Measurements from ENCODE around the gene KLF3. TPM values are rescaled to one million over a fixed set of nuclear protein-coding genes. Genes with fewer than 3 reads are reported as not detected.

The KLF3 gene
- total and polyA plus RNA-seq, 7 experiments from 2014 or later = 21.0 to 142 (median 120) TPM

DNA sequence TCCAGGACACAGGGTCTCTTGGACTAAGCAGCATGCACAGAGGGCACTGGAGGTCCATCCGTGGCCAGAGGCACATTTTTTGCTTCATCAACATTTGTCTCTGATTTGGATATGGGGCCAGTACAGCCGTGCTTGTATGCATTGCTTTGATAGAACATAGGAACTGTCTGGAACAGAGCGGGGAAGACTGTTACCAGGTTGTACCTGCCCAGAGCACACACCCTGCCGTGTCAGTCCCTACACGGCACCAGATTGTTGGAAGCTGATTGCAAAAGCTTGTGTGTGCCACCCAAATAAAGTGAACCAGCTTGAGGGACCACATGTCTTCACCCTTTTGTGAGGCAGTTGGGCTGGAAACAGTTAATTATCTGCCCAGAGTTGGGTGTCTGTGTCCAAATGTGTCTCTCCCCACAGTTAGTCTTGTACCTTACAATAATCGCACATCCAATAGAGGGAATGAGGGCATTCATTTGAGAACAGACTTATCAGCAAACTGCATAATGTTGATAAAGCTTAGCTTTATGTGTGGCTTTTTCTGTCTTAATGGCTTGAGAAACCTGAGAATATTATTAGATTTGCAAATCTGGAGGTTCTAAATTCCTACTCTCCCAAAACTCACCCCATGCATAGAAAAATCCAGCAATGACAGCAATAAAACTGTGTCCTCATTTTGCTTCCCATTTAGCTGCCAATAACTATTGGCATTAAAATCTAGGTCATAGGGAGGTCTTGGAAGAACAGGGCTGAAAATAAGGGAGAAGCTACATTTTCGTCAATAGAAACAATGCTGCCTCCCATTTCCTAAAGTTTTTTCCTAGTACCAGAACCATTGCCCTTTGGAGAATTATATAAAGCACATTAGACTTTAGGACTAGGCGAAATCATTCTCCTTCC, 21.2 kb downstream of the KLF3 start:
- no peak for DNase-seq
- intact Hi-C loops (cut with micrococcal nuclease) = loop anchor here in 1 of 2 donors (2.0 kb wide), 1 partner anchor 14 kb away; no protein-coding TSS in a partner anchor

GRCh38 chr4:38686682-38687081, 22.7 kb downstream of the KLF3 start:
- peaks cover 21 to 50% (median 34%) of the 10 kb centered on the region in 3 experiments for H3K36me3 ChIP-seq (ENCODE audit: control insufficient read depth in 2 of 3, insufficient read depth in 3 of 3, low read length in 3 of 3)
- POLR2A ChIA-PET = interaction anchor here (1.2 kb wide), 1 partner anchor 10 kb away, joined by 3 read pairs; no protein-coding TSS in a partner anchor
- DNase-seq = no peak
- H3K4me3 Mint-ChIP-seq = peak overlapping the region in 4 of 10 donors; percentile 6 to 78 (median 50)
- peaks cover 14 to 45% (median 40%) of the 10 kb centered on the region in 5 donors for H3K36me3 Mint-ChIP-seq
- no peaks in the 10 kb centered on the region for H3K27me3 Mint-ChIP-seq
- H3K27ac ChIP-seq (ENCODE audit: low read depth, low read length) = no peak overlapping the region
- CTCF ChIA-PET = interaction anchor here (0.8 to 2.4 kb wide), 4 partner anchors 10 to 507 kb away, joined by 3 to 7 read pairs (median 5); no protein-coding TSS in a partner anchor
- intact Hi-C loops (cut with micrococcal nuclease) = no loop called here
- no peak for ATAC-seq
- no peaks in the 10 kb centered on the region for H3K27me3 ChIP-seq (ENCODE audit: control insufficient read depth in 2 of 2, insufficient read depth in 2 of 2, low read length in 2 of 2)
- no peaks in the 10 kb centered on the region for H3K9me3 ChIP-seq (ENCODE audit: control insufficient read depth in 2 of 3, low read length in 3 of 3)
- H3K4me3 ChIP-seq (ENCODE audit: low read length) = no peak overlapping the region
- peaks cover 32 to 55% of the 10 kb centered on the region in 2 donors for H3K4me1 ChIP-seq (ENCODE audit: control insufficient read depth in 2 of 2, insufficient read depth in 2 of 2, low read length in 2 of 2)
- H3K9me3 Mint-ChIP-seq = peaks cover 0 to 3% (median 0%) of the 10 kb centered on the region in 11 donors
- H3K27ac Mint-ChIP-seq = peak overlapping the region in 4 of 9 donors; percentile 23 to 85 (median 55)
- H3K4me1 Mint-ChIP-seq = peaks cover 37 to 88% (median 79%) of the 10 kb centered on the region in 7 donors

More for the DNA sequence above, 21.2 kb downstream of the KLF3 start:
- H3K9me3 ChIP-seq (ENCODE audit: control insufficient read depth in 2 of 3, low read length in 3 of 3) = no peaks in the 10 kb centered on the region
- POLR2A ChIA-PET = interaction anchor here (0.7 to 0.9 kb wide), 2 partner anchors 11 to 24 kb away, joined by 3 read pairs; no protein-coding TSS in a partner anchor
- peak overlapping the region in 6 of 9 donors; percentile 40 to 87 (median 78) for H3K27ac Mint-ChIP-seq
- H3K4me1 ChIP-seq (ENCODE audit: control insufficient read depth in 2 of 2, insufficient read depth in 2 of 2, low read length in 2 of 2) = peaks cover 32 to 60% of the 10 kb centered on the region in 2 donors
- H3K9me3 Mint-ChIP-seq = peaks cover 0 to 3% (median 0%) of the 10 kb centered on the region in 11 donors
- H3K27me3 ChIP-seq (ENCODE audit: control insufficient read depth in 2 of 2, insufficient read depth in 2 of 2, low read length in 2 of 2) = no peaks in the 10 kb centered on the region
- H3K4me3 Mint-ChIP-seq = peak overlapping the region in 7 of 10 donors; percentile 33 to 81 (median 65)
- no peaks in the 10 kb centered on the region for H3K27me3 Mint-ChIP-seq
- CTCF ChIA-PET = interaction anchor here (1.2 to 1.5 kb wide), 2 partner anchors 9 to 506 kb away, joined by 4 to 5 read pairs; no protein-coding TSS in a partner anchor
- H3K36me3 ChIP-seq (ENCODE audit: control insufficient read depth in 2 of 3, insufficient read depth in 3 of 3, low read length in 3 of 3) = peaks cover 12 to 49% (median 32%) of the 10 kb centered on the region in 3 experiments
- no peak overlapping the region for H3K27ac ChIP-seq (ENCODE audit: low read depth, low read length)
- H3K4me1 Mint-ChIP-seq = peaks cover 41 to 93% (median 90%) of the 10 kb centered on the region in 7 donors
- H3K4me3 ChIP-seq (ENCODE audit: low read length) = no peak overlapping the region
- peak; percentile 1 for ATAC-seq
- H3K36me3 Mint-ChIP-seq = peaks cover 8 to 41% (median 38%) of the 10 kb centered on the region in 5 donors

DNA sequence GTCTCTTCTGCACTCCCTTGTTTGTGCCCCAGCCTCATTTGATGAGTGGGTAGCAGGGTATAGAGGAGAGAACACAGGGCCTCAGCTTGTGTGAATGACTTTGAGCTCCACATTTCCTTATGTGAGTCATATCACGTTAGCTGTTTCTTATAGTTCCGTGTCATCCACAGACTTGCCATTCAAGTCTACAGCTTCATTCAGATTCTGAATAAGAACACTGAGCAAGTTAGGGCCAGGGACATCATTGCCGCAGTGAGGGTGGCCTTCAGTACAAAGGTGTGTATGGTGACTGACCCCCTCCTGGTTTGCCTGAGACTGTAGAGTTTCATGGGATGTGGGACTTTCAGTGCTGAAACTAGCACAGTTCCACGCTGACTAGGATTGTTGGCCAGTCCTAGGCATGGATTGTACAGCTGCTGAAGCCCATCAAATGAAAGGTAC, 23.6 kb downstream of the KLF3 start:
- Histone ChIP-seq H3K4me3 (ENCODE audit: low read length) (no peak overlapping the region), H3K4me1 (ENCODE audit: control insufficient read depth in 2 of 2, insufficient read depth in 2 of 2, low read length in 2 of 2) (peaks cover 29 to 48% of the 10 kb centered on the region in 2 donors)

GRCh38 chr4:38688676-38689355, 24.8 kb downstream of the KLF3 start:
- DNase-seq (no peak), ATAC-seq (no peak)
- Histone ChIP-seq H3K27me3 (ENCODE audit: control insufficient read depth in 2 of 2, insufficient read depth in 2 of 2, low read length in 2 of 2) (no peaks in the 10 kb centered on the region), H3K4me3 (ENCODE audit: low read length) (no peak overlapping the region), H3K27ac (ENCODE audit: low read depth, low read length) (no peak overlapping the region), H3K4me1 (ENCODE audit: control insufficient read depth in 2 of 2, insufficient read depth in 2 of 2, low read length in 2 of 2) (peaks cover 18 to 36% of the 10 kb centered on the region in 2 donors), H3K36me3 (ENCODE audit: control insufficient read depth in 2 of 3, insufficient read depth in 3 of 3, low read length in 3 of 3) (peaks cover 24 to 60% (median 36%) of the 10 kb centered on the region in 3 experiments), H3K9me3 (ENCODE audit: control insufficient read depth in 2 of 3, low read length in 3 of 3) (no peaks in the 10 kb centered on the region)
- peaks cover 29 to 72% (median 58%) of the 10 kb centered on the region in 7 donors for H3K4me1 Mint-ChIP-seq
- peak overlapping the region in 6 of 9 donors; percentile 17 to 67 (median 42) for H3K27ac Mint-ChIP-seq
- peak overlapping the region in 3 of 10 donors; percentile 23 to 73 (median 46) for H3K4me3 Mint-ChIP-seq
- ChIA-PET CTCF (interaction anchor here (1.1 kb wide), 1 partner anchor 41 kb away, joined by 3 read pairs; no protein-coding TSS in a partner anchor), POLR2A (interaction anchor here (0.6 kb wide), 1 partner anchor 32 kb away, joined by 3 read pairs; no protein-coding TSS in a partner anchor)
- intact Hi-C loops (cut with micrococcal nuclease) = no loop called here
- H3K36me3 Mint-ChIP-seq = peaks cover 14 to 48% (median 37%) of the 10 kb centered on the region in 5 donors
- peaks cover 0 to 3% (median 0%) of the 10 kb centered on the region in 11 donors for H3K9me3 Mint-ChIP-seq
- no peaks in the 10 kb centered on the region for H3K27me3 Mint-ChIP-seq

More for the DNA sequence above, 23.6 kb downstream of the KLF3 start:
- Mint-ChIP-seq H3K36me3 (peaks cover 14 to 44% (median 38%) of the 10 kb centered on the region in 5 donors), H3K27ac (peak overlapping the region in 8 of 9 donors; percentile 13 to 63 (median 36)), H3K9me3 (peaks cover 0 to 3% (median 0%) of the 10 kb centered on the region in 11 donors), H3K4me3 (peak overlapping the region in 9 of 10 donors; percentile 10 to 69 (median 47)), H3K27me3 (no peaks in the 10 kb centered on the region), H3K4me1 (peaks cover 34 to 80% (median 70%) of the 10 kb centered on the region in 7 donors)
- ATAC-seq (peak; percentile 15), DNase-seq (no peak)
- peaks cover 24 to 56% (median 32%) of the 10 kb centered on the region in 3 experiments for H3K36me3 ChIP-seq (ENCODE audit: control insufficient read depth in 2 of 3, insufficient read depth in 3 of 3, low read length in 3 of 3)
- no peak overlapping the region for H3K27ac ChIP-seq (ENCODE audit: low read depth, low read length)
- no peaks in the 10 kb centered on the region for H3K9me3 ChIP-seq (ENCODE audit: control insufficient read depth in 2 of 3, low read length in 3 of 3)
- ChIA-PET CTCF (interaction anchor here (0.8 to 2.4 kb wide), 4 partner anchors 12 to 508 kb away, joined by 3 to 7 read pairs (median 5); no protein-coding TSS in a partner anchor), POLR2A (interaction anchor here (0.6 kb wide), 1 partner anchor 1298 kb away, joined by 4 read pairs; no protein-coding TSS in a partner anchor)
- no peaks in the 10 kb centered on the region for H3K27me3 ChIP-seq (ENCODE audit: control insufficient read depth in 2 of 2, insufficient read depth in 2 of 2, low read length in 2 of 2)
- intact Hi-C loops (cut with micrococcal nuclease) = no loop called here

DNA sequence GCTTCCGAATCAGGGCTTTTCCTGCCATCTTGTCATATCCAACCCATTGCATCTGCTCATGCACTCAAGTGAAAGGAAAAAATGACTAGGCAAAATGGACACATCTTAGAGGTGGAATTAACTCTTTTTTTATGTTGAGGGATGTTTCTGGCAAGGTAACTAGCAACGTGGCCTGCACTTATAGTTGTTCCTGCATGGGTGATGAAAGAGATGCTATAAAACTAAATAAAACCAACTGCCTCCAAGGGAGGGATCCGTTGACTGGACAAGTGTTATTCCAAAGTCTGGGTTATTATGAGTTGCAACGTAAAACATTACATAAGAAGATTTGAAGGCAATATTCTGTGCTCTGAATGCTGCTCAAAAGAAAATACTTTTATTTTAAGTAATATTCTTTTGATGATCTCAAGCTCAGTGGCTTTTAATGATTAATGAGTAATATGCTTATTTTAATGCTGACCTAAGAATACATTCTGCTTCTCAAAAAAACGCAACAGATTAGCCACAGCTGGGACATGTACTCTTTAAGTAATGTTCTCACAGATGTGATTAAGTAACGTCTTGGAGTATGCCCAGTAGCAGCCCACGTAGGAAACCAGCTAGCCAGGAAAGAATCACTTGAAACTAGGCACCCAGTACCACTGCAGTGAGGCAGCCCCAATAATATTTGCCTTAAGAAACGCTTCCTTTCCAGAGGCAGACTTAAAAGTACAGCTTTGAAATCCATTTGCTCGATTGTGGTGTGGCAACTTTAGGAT, 27.4 kb downstream of the KLF3 start:
- Mint-ChIP-seq H3K4me3 (no peak overlapping the region), H3K9me3 (peaks cover 0 to 5% (median 0%) of the 10 kb centered on the region in 11 donors), H3K27ac (peak overlapping the region in 2 of 9 donors; percentile 25 to 26), H3K36me3 (peaks cover 26 to 66% (median 51%) of the 10 kb centered on the region in 5 donors), H3K4me1 (peaks cover 16 to 67% (median 44%) of the 10 kb centered on the region in 7 donors), H3K27me3 (no peaks in the 10 kb centered on the region)
- Histone ChIP-seq H3K27me3 (ENCODE audit: control insufficient read depth in 2 of 2, insufficient read depth in 2 of 2, low read length in 2 of 2) (no peaks in the 10 kb centered on the region), H3K36me3 (ENCODE audit: control insufficient read depth in 2 of 3, insufficient read depth in 3 of 3, low read length in 3 of 3) (peaks cover 27 to 79% (median 56%) of the 10 kb centered on the region in 3 experiments), H3K4me1 (ENCODE audit: control insufficient read depth in 2 of 2, insufficient read depth in 2 of 2, low read length in 2 of 2) (peaks cover 0 to 17% of the 10 kb centered on the region in 2 donors), H3K27ac (ENCODE audit: low read depth, low read length) (no peak overlapping the region), H3K4me3 (ENCODE audit: low read length) (no peak overlapping the region), H3K9me3 (ENCODE audit: control insufficient read depth in 2 of 3, low read length in 3 of 3) (no peaks in the 10 kb centered on the region)
- CTCF ChIA-PET = interaction anchor here (0.8 kb wide), 1 partner anchor 39 kb away, joined by 3 read pairs; no protein-coding TSS in a partner anchor
- no peak for DNase-seq
- POLR2A ChIA-PET = interaction anchor here (0.5 kb wide), 1 partner anchor 9 kb away, joined by 3 read pairs; no protein-coding TSS in a partner anchor
- no peak for ATAC-seq
- intact Hi-C loops (cut with micrococcal nuclease) = no loop called here

Data from naive thymus-derived CD4-positive, alpha-beta T cell (primary cell).